Posterior cingulate gyrus (tissue), 11 donors: ENCODE data around the gene USP22.
"Not testable (repeated sequence)": the region's sequence is repeated elsewhere in the genome, so short reads cannot be mapped to it uniquely, and the experiment has no call there.

Experiments
- DNase-seq, 10 donors: peaks; one replicate each; pipeline versions ENCODE4 v3.0.0 to v3.0.0-alpha.2; 2020 to 2021; ENCODE audit warnings: mixed read lengths in 3 of 10
- intact Hi-C: fragments of 100-400 bp; cut with DNase I; formaldehyde crosslinking; loops from one replicate; pipeline ENCODE4 v1.15.1; 2023

The USP22 gene

GRCh38 chr17:20993863-20994778, 48.7 kb downstream of the USP22 start:
- intact Hi-C loops = loop anchor here (2.0 kb wide), 2 partner anchors 85 to 191 kb away; no protein-coding TSS in a partner anchor
- DNase-seq = peak in 2 of 10 donors; percentile 66 to 76

GRCh38 chr17:20992987-20993862, 49.6 kb downstream of the USP22 start:
- intact Hi-C loops = loop anchor here (2.0 kb wide), 2 partner anchors 84 to 190 kb away; no protein-coding TSS in a partner anchor
- DNase-seq = peak; percentile 66 to 96 (median 80)

GRCh38 chr17:20992416-20992815, 50.4 kb downstream of the USP22 start:
- DNase-seq = peak in 2 of 10 donors; percentile 58 to 74
- intact Hi-C loops = loop anchor here (2.0 kb wide), 2 partner anchors 84 to 190 kb away; no protein-coding TSS in a partner anchor

GRCh38 chr17:20991276-20992037, 51.4 kb downstream of the USP22 start:
- intact Hi-C loops = loop anchor here (2.0 kb wide), 2 partner anchors 83 to 189 kb away; no protein-coding TSS in a partner anchor
- peak in 2 of 10 donors; percentile 67 to 72 for DNase-seq

- DNase-seq = peak in 3 of 10 donors; percentile 5 to 77 (median 61)
- intact Hi-C loops = no loop called here
Measured at GRCh38 chr17:20989991-20990855, 52.6 kb downstream of the USP22 start.

DNA sequence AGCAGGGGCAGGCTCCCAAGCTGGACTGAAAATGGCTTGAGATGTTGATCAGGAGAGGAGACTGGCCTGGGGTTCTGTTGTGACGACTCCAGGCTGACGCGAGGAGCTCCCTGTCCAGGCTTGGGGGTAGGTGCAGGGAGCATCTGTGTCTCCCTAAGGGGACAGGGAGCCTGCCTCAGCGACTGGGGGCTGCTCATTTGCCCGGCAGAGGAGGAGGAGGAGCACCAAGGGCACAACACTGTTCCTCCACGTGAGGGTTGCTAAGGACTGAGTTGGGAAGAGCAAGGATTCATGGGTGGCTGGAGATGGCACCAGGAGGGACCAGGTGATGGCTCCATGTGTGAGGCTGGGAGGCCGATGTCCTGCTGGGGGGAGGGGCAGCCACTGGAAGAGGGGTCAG, 53.3 kb downstream of the USP22 start:
- intact Hi-C loops = no loop called here
- DNase-seq = peak in 1 of 10 donors; percentile 60

DNA sequence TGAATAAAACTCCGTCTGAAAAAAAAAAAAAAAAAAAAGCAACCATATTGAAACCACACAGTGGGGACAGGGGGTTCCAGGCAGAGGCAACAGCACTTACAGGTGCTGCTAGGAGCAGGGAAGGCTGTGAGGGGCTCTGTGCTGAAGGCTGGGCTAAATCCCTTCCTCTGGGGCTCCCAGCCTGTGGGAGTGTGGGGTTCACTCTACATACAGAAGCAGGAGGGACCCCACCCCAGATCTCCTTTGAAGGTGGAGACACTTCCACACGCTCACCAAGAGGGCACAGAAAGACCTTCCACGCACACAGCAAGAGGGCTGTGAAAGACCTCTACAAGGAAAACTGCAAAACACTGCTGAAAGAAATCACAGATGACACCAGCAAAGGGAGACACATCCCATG, 53.9 kb downstream of the USP22 start:
- DNase-seq = no peak

DNA sequence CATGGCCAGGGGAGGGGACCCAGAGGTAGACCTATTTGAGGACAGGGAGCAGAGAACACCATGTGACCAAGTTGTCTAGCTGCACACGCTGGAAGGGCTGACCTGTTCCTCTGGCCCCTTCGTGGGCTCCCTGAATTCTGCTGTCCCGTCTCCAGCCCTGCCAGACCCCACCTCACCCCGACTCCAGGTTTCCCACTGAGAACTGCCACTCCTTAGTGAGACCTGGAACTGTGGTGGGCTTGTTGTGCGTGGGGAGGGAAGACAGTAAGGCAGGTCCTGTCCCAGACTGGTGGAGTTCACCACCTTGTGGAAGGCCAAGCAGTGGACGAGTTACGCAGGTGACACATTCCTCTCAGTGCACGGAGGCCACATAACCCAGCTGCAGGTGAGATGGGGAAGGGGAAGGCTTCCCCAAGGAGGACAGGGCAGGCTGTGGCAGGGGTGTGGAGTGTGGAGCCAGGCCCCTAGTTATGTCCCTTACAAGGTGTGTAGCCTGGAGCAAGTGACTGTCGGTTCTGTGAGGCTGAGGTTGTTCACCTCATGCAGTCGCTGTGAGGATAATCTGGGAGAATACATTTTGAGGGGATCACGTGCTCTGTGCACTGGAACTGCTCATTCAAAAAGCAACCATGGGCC, 54.7 kb downstream of the USP22 start:
- DNase-seq = peak in 1 of 10 donors; percentile 60
- intact Hi-C loops = no loop called here

More for the DNA sequence above, 53.9 kb downstream of the USP22 start:
- intact Hi-C loops = no loop called here

DNA sequence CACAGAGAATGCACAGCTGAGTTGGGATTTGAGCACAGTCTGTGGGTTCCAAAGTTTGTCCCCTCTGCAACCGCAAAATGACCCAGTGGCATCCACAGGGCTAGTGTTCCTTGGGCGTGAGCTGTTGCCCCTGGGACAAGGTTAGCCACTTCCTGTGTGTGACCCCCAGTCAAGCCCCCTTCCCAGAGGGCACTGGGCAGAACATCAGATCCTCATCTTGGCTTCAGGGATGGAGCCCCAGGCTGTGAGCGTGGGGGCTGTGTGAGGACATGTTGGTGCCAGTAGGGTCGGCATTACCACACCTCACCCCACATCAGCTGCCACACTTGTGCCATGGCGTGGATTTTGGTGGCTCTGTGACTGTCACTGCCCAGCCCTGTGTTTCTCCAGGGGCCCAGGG, 55.3 kb downstream of the USP22 start:
- peak in 3 of 10 donors; percentile 35 to 43 (median 38) for DNase-seq
- intact Hi-C loops = no loop called here

DNA sequence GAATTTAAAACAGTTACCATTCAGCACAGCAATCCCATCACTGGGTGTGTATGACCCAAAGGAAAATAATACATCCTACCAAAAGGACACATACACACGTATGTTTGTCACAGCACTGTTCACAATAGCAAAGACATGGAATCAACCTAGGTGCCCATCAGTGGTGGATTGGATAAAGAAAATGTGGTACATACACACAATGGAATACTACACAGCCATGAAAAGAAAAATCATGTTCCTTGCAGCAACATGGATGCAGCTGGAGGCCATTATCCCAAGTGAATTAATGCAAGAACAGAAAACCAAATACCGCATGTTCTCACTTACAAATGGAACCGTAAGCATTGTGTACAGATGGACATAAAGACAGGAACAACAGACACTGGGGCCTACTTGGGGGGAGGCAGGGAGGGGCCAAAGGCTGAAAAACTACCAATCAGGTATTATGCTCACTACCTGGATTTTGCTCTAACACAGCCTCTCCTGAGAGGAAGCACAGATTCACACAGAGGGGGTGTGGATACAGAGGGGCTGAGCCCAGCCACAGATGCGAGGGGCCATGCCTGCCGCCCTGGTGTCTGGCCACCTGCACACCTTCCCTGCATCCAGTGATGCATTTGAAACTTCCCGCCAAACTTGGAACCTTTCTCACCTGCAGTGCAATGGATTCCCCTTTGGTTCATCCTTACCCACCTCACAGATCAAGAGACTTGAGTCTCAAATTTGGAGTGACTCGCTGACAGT, 55.9 kb downstream of the USP22 start:
- intact Hi-C loops = no loop called here
- DNase-seq = peak in 1 of 10 donors; percentile 20

DNA sequence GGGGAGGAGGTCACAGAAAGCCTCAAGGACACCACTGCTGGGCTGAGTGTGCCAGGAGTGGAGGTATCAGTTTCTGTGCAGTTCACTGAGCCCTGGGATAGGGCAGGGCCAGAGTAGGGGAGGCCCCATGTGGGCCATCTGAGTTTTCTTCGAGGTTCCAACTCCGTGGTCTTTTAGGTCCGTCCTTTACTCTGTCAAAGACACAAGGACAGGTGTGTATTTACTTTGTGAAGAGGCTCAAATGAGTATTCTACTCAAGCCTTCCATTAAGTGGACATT, 59.5 kb downstream of the USP22 start:
- peak in 1 of 10 donors; percentile 35 for DNase-seq
- intact Hi-C loops = no loop called here

- intact Hi-C loops = no loop called here
- DNase-seq = peak in 1 of 10 donors; percentile 60
Measured at GRCh38 chr17:20982589-20983358, 60.0 kb downstream of the USP22 start.

DNA sequence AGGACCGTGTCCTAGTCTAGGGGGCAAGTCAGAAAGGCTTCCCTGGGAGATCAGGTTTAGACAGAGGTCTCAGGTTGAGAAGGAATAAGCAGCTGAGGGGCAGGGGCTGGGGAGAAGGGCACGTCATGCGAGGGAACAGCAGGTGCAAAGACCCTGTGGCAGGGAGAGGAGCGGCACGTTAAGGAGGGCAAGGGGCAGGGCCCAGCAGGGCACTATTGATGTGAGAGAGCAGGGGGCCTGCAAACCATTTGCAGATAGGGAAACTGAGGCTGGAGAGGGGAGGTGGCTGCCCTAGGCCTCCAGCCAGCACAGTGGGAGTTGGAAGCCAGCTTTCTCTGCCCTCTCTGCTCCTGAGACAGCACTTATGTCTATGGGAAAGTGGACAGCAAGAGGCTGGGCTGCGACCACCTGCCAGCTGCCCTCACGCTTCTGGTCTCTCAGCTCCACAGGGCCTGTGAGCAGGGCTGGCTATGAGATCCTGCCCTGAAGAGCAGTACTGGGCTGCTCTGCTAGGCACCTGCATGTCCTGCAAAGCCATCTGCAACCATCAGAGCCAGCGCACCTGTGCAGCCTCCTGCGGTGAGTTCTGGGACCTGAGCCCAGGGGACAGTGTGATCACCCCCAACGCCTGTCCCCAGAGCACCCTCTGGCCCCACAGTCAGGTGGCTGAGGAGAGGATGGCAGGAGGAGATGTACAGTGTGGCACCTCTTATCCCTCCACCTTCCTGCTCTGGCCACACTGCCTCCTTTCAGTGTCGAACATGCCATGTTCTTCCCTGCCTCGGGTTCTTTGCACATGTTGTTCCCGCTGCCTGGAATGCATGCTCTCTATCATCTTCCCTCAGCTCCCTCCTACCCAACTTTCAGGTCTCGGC, 61.5 kb downstream of the USP22 start:
- intact Hi-C loops = no loop called here
- peak in 2 of 10 donors; percentile 45 to 59 for DNase-seq

GRCh38 chr17:20979792-20980083, 63.1 kb downstream of the USP22 start:
- no peak for DNase-seq
- intact Hi-C loops = no loop called here

- peak in 1 of 10 donors; percentile 43 for DNase-seq
- intact Hi-C loops = not testable (repeated sequence)
Measured at GRCh38 chr17:20979007-20979791, 63.6 kb downstream of the USP22 start.
